NCI-H345 (cell line): ENCODE measurements around the gene PRTFDC1.
"Not testable (repeated sequence)": the region's sequence is repeated elsewhere in the genome, so short reads cannot be mapped to it uniquely, and the experiment has no call there.

Experiments
- DNase-seq: peaks from one replicate; lab custom pipeline; 2025; lab: John Stamatoyannopoulos, UW

PRTFDC1 gene

DNA sequence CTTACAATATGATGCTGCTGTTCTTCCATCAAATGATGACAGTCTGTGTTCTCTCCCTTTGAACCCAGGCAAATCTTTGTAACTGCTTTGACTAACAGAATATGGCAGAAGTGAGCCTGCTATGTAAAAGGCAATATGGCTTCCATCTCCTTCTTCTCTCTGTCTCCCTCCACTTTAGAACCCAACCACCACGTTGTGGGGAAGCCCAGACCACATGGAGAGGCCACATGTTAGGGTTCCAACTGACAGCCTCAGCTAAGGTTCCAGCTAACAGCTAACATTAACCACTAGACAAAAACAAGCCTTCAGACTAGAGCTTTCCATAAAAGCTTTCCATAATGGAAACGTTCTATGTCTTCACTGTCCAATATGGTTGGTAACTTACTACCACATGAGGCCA lies 107.7 kb downstream of the PRTFDC1 start:
- no peak for DNase-seq

DNA sequence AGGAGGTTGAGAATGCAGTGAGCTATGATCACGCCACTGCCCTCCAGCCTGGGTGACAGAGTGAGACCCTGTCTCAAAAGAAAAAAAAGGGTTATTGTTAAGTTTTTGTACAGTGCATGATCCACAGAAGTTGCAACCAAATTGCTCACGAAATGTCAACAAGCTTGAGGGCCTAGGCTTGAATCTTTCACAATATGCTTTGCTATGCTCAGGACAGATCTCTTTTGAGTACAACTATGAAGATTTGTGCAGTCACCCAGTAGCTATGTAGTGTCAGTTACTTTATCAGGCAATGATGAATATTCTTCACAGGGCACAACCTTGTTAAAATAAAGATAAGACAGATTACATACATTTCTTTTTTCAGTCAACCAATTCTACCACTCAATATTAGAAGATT lies 109.2 kb downstream of the PRTFDC1 start:
- DNase-seq: no peak

DNA sequence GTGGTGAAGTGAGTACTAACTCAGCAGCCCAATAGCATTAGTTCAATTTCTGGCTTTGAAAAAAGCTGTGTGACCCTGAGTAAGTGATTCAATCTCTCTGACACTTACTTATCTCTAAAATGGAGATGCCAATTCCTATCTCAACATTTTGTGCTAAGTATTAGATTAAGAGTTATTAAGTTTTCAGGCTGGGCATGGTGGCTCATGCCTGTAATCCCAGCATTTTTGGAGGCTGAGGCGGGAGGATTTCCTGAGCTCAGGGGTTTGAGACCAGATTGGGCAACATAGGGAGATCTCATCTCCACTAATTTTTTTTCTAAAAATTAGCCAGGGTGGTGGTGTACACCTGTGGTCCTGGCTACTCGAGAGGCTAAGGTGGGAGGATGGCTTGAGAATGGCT lies 109.5 kb downstream of the PRTFDC1 start:
- no peak for DNase-seq

DNA sequence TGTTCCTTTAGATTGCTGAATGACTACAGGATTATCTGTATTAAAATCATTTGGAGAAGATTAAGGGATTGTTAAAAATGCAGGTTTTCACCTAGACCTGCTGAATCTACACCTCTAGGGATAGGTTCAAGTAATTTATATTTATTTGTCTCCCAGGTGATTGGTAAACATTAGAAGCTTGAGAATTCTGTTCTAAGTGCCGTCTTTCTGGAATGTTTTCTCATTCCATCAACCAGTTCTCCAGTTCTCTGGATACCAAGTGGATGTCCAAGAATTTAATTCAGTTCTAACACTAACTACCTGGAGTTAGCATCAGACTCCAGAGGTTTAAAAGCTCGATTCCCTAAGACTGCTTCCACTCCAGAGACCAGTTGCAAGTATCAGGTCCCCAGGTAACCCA lies 110.9 kb downstream of the PRTFDC1 start:
- no peak for DNase-seq

DNA sequence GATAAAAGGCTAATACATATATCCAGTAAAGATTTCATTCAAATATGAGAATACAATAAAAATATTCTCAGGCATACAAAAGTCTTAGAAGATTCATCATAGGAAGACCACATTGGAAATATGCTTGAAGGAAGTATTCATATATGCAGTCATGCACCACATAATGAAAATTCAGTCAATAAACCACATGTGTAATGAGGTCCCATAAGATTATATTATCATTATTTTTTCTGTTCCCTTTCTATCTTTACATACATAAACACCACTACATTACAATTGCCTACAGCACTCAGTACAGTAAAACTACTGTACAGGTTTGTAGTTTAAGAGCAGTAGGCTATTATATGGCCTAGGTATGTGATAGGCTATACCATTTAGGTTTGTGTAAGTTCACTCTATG lies 111.6 kb downstream of the PRTFDC1 start:
- DNase-seq: no peak

DNA sequence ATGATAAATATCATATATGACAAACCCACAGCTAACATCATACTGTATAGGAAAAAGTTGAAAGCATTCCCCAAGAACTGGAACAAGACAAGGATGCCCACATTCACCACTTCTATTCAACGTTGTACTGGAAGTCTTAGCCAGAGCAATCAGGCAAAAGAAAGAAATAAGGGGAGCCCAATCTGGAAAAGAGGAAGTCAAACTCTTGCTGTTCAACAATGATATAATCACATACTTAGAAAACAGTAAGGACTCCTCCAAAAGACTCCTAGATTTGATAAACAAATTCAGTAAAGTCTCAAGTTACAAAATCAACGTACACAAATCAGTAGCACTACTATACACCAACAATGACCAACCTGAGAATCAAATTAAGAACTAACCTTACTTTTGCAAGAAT lies 114.6 kb downstream of the PRTFDC1 start:
- DNase-seq: not testable (repeated sequence)

DNA sequence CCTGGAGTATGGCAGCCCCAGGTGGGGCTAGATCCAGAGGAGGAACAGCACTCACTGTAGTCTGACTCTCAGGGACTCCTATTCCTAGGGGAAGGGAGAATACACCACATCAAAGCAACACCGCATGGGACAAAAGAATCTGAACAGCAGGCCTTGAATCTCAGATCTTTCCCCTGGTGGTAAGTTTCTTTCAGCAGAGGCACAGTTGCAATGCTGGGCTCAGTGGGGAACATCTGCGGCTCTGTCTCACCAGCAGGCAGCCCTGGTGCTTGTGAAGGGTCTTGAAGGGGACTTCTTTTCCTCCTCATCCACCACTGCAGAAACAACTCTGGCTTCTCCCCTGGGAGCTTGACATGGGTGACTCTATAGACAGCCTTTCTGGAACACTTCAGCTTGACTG lies 117.5 kb downstream of the PRTFDC1 start:
- DNase-seq: no peak

DNA sequence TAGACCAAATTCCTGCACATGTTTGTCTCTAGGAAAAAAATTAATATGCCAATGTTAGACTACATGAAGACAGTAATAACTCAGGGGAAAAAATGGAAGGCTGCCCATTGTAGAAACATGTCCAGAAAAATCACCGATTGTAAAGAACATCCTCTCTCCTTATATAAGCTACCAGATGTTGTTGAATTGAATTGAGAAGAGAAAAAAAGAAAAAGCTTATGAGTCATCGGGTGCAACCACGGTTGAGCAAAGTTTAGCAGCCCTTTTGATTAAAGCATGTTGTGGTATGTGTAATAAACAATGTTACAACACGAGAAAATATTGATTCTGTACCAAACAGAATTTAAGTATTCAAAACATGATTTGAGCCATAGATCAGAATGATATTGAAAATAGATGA lies 126.4 kb downstream of the PRTFDC1 start:
- DNase-seq: no peak

DNA sequence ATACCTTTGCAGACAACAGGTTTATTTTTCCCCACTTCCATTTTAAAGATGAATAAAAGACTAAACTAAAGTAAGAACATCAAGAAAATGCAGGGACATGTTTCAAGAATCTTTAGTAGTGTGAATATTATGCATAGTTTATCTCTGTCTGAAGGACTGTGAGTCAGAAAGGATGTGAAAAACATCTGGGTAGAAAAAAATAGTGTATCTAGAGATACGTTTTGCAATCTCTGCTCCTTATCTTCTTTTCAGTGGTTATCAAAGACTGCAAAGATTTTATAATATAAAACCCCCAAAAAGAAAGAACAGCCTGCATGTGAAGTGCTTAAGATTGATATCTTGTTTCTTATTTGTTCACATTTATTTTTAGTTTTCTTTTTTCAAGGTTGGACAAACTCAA lies 126.9 kb downstream of the PRTFDC1 start:
- DNase-seq: no peak

DNA sequence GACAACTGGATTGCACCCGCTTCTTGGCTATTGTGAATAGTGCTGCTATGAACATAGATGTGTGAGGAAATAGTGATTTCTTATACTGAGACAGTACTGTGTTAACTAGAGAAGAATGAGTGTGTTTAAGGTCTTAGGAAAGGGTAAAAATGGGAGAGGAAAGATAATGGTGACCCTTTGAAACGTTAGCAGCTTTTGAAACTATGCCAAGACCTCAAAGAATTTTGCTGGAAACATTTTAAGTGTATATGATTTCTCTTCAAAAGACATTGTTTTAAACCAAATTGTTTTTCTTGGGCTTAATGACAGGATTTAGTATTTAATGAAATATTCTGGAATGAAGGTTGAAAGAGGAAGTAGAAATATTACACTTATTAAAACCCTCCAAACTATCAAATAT lies 127.9 kb downstream of the PRTFDC1 start:
- DNase-seq: no peak

DNA sequence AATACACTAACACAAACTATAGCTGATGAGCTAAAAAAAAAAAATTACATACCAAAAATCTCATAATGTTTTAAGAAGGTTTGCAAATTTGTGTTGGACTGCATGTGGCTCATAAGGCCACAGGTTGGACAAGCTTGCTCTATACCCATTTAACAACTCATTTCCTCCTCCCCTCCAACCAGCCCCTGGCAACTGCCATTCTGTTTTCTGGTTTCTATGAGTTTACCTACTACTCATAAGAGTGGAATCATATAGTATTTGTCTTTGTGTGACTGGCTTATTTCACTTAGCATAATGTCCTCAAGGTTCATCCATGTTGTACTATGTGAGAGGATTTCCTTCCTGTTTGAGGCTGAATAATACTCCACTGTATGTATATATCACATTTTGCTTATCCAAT lies 128.3 kb downstream of the PRTFDC1 start:
- no peak for DNase-seq

DNA sequence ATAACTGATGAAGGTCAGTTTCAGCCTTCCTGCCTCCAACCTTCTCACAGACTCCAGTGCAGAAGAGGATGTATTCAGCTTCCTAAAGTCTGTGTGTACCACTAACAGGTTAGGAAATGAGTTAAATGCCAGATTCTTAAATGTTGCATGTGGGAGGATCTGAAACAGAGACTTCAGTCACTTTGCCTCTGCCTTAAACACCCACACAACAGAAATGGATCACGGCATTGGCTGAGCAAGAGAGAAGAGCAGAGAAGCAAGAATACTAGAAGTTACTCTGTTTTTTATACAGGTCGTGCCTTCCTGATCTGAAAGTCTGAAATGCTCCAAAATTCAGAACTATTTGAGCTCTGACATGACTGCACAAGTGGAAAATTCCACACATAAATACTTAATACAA lies 129.8 kb downstream of the PRTFDC1 start:
- no peak for DNase-seq

DNA sequence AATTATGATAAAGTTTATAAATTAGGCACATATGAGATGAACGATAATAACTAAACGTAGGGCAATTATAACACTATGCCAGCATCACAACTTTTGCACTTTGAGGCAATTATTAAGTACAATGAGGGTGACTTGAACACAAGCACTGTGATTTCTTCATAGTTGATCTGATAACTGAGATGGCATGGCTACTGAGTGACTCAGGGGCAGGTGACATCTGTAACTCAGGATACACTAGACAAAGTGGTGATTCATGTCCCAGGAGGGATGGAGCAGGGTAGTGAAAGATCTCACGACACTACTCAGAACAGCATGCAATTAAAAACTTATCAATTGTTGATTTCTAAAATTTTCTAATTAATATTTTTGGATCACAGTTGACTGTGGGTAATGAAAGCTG lies 130.4 kb downstream of the PRTFDC1 start:
- DNase-seq: no peak

DNA sequence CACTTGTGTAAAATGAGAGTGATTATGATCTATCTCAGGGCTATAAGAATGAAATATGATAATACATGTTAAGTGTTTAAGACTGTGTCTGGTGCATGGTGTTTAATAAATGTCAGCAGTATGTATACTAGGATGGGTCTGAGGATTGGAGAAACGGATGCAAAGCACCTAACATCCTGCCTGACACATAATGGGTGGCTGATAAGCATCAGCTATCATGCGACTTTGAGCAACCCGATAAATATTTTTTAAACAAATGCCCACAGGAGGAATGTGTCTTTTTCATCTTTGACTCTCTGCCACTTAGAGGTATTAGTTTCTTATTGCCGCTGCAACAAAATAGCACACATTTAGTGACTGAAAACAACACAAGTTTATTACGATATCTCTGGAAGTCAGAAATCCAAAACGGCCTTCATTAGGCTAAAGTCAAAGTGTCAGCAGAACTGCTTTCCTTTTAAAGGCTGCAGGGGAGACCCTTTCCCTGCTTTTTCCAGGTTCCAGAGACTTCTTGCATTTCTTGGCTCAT lies 135.5 kb downstream of the PRTFDC1 start:
- no peak for DNase-seq

DNA sequence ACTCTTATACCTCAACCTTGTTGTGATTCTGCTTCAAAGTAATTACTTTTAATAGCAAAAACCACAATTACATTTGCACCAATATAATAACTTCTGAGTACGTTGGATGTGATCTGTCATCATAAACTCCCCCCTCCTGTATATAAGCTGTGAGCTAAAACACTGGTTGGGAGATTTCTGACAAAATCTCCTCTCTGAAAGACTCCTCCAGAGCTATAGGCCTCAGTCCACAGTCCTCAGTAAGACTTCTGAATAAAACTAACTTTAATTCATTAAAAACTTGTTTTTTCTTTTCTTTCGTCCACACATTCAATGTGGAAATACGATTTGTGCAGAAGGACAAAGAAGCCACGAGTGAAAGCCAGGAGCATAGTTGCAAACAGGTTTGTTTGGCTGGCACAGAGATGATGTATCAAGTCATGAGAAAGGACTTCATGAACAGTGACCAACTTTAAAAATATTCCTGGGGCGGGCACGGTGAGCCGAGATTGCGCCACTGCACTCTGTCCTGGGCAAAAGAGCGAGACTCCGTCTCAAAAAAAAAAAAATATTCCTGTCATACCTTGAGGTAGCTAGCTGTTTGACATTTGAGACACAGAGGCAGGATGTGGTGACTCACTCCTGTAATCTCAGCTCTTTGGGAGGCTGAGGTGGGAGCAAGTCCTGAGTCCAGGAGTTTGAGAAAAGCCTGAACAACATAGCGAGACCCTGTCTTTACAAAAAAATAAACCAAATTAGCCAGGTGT lies 137.7 kb downstream of the PRTFDC1 start:
- DNase-seq: no peak

DNA sequence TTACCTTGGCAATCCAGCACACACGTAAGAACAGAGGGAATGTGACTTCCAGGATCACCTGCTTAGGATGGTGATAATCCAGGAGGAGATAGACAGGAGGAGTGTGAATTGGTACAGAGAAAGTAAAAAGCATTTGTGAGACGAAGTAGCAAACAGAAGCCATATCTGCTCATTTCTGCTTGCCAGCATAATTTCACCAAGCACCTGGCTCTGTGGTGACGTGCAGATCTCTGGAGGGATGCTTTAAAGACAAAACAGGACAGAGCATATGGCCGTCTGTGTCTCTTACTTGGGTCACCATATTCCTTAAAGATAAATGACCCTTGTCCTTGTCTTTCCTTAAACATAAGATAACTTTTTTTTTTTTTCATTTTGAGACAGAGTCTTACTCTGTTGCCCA lies 138.6 kb downstream of the PRTFDC1 start:
- no peak for DNase-seq

DNA sequence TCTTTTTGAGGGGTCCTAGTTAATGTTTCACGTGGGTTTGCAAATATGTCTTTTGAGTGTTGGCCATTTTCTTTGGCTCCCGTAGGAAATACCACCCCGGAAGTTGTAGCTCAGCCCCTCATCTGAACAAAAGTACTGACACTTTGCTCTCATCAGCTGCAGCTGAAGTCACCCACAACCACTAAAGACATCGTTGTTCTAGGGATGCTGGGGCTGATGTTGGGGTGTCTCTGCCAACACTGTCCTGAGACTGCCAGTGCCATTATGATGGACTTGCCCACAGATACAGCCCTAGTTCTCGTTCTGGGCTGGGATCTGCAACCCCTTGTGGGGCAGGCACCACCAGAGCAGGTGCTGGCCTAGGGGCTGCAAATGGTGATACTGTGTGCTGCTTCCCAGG lies 146.1 kb downstream of the PRTFDC1 start:
- no peak for DNase-seq

DNA sequence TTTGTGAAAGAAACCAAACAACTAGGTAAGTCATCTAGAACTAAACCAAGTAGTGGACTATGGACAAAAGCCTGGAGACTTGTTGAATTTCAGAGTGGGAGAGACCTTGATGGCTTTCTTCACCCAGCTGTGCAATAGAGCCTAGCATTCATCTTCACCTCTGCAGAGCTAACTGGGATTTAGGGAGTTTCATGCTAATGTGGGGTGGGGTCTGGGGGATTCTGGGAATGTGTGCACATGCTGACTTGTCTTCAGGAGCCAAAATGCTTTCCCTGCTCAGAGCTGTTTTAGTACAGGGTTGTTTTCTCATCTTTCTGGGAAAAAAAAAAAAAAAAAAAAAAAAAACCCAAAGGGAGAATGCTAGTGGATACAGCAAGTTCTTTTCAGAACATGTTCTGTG lies 147.4 kb downstream of the PRTFDC1 start:
- no peak for DNase-seq

DNA sequence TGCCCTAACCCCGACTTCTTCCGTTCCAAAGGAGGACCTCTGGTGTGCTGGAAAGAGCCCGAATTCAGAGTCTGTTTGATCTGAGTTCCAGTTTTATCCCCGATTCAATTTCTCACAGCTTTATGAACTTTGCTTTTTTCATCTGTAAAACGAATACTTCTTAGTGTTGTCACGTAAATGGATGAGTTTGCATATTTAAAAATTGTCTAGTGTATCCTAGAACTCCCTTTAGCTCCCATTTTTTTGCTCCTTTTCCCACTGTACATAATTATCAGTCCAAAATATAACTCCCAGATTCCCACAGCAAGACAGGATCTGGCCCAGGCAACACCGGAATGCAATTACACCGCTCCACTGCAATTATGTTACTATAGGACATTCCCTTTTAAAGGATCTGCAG lies 148.0 kb downstream of the PRTFDC1 start:
- DNase-seq: no peak

DNA sequence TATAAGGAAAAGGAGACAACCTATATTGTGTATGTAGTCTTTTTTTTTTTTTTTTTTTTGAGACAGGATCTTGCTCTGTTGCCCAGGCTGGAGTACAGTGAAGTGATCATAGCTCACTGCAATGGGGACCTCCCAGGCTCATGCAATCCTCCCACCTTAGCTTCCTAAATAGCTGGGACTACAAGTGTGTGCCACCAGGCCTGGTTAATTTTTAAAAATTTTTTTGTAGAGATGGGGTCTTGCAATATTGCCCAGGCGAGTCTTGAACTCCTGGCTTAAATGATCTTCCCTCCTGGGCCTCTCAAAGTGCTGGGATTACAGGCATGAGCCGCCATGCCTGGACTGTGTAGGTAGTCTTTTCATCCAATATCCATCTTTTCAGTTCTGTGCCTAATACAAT lies 150.0 kb downstream of the PRTFDC1 start:
- no peak for DNase-seq

DNA sequence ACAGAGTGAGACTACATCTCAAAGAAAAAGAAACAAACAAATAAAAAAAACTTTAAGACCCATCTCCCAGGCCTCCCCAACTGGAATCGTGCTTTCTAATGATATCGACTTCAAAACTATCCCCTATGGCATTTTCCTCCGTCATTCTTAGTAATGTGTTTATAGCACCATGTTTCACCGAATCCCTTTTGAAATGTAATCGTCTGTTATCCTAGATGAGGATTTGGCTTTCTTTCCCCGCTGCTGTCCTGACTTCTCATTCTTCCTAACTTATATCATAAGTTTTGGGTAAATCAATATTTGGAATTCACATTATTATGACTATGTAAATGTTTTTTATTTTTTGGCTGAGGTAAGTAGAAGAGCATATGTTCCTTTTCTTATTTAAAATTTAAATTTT lies 151.5 kb downstream of the PRTFDC1 start:
- no peak for DNase-seq
